Body of pancreas (tissue), 4 donors: ENCODE results near the gene CLIC6.

ENCODE experiments used
- POLR2A ChIP-seq, 3 donors: fragments of 450-650 bp; IDR thresholded peaks; one replicate each; pipeline ENCODE4 v1.6.1; 2016; ENCODE audit warnings: antibody characterized with exemption in 3 of 3, mild to moderate bottlenecking in 2 of 3
- TF ChIP-seq, protein P1 (sequence below), 7 experiments: fragments of 450-650 bp in 4 of 7; fragments of 200-600 bp in 3 of 7; sonication (generic) in 3 of 7; IDR thresholded peaks; one replicate each; pipeline ENCODE4 v1.5.1; 2016 to 2019; ENCODE audit warnings: antibody characterized with exemption in 7 of 7

DNA sequence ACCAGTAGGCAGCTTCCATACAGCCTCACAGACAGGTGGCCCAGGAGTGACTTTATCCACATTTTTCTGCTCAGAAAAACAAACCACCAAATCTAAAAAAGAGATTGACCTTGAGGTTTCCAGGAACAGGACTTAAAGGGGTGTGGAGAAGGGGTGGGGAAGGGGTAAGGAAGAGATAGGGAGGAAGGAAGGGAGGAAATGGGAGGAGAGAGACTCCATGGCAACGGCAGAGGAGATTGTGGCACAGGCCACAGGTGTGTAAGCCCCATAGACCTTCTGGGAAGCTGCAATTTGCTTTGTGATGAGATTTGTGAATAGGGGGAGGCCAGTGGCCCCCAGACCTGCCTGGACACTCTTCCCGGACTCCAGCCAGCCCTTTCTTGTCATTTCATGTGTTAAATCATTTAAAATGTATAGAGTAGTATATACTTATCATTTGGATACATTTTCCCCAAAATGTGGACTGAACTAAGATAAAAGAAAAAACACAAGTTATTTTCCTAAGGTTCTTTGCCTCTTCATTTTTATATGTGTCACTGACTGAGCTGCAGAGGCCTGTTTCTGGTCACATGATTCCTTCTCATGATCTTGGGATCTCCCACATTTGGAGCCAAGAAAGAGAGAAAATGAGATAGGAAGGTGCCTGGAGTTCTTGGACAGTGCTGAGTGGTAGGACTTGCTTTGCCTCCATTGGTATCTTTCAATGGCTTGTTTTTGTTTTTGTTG lies 55.5 kb downstream of the CLIC6 start:
- TF ChIP-seq, protein P1, sequence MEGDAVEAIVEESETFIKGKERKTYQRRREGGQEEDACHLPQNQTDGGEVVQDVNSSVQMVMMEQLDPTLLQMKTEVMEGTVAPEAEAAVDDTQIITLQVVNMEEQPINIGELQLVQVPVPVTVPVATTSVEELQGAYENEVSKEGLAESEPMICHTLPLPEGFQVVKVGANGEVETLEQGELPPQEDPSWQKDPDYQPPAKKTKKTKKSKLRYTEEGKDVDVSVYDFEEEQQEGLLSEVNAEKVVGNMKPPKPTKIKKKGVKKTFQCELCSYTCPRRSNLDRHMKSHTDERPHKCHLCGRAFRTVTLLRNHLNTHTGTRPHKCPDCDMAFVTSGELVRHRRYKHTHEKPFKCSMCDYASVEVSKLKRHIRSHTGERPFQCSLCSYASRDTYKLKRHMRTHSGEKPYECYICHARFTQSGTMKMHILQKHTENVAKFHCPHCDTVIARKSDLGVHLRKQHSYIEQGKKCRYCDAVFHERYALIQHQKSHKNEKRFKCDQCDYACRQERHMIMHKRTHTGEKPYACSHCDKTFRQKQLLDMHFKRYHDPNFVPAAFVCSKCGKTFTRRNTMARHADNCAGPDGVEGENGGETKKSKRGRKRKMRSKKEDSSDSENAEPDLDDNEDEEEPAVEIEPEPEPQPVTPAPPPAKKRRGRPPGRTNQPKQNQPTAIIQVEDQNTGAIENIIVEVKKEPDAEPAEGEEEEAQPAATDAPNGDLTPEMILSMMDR (IDR thresholded peaks at IDR 0.05): no peak
- no peak for TF ChIP-seq POLR2A (IDR thresholded peaks at IDR 0.05)
